ENCODE measurements around the gene SHISA9. TPM values are rescaled to one million over a fixed set of nuclear protein-coding genes. Genes with fewer than 3 reads are reported as not detected.

SHISA9 gene
- total RNA-seq, 4 donors from 2014 or later: 0.30 to 3.1 (median 0.66) TPM

DNA sequence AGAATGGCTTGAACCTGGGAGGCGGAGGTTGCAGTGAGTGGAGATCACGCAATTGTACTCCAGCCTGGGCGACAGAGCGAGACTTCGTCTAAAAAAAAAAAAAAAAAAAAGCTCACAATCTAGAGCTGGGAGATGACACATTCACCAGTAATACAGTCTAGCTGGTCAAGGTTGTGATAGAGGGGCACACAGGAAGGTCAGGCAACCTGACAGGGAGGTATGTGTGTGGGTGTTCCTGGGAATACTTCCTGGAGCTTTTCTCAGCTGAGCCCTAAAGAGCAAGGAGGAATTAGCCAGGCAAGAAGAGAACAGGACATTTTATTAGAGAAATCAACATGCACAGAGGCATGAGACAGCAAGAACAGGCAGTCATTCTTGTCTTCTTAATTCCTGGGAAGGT lies 216.7 kb downstream of the SHISA9 start:
- intact Hi-C loops (cut with DNase I; ENCODE audit: low total_unique reads): no loop called here
- TF ChIP-seq, protein P1, sequence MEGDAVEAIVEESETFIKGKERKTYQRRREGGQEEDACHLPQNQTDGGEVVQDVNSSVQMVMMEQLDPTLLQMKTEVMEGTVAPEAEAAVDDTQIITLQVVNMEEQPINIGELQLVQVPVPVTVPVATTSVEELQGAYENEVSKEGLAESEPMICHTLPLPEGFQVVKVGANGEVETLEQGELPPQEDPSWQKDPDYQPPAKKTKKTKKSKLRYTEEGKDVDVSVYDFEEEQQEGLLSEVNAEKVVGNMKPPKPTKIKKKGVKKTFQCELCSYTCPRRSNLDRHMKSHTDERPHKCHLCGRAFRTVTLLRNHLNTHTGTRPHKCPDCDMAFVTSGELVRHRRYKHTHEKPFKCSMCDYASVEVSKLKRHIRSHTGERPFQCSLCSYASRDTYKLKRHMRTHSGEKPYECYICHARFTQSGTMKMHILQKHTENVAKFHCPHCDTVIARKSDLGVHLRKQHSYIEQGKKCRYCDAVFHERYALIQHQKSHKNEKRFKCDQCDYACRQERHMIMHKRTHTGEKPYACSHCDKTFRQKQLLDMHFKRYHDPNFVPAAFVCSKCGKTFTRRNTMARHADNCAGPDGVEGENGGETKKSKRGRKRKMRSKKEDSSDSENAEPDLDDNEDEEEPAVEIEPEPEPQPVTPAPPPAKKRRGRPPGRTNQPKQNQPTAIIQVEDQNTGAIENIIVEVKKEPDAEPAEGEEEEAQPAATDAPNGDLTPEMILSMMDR (IDR thresholded peaks at IDR 0.05): no peak
- TF ChIP-seq POLR2A (IDR thresholded peaks at IDR 0.05): no peak
- 89 to 91% methylated on average over 5 of the region's 5 CpGs for WGBS, 2 donors
- no peak overlapping the region for H3K4me3 ChIP-seq (ENCODE audit: low read depth, poor library complexity, severe bottlenecking)
- no peak for DNase-seq (ENCODE audit: low spot score in 2 of 2)

DNA sequence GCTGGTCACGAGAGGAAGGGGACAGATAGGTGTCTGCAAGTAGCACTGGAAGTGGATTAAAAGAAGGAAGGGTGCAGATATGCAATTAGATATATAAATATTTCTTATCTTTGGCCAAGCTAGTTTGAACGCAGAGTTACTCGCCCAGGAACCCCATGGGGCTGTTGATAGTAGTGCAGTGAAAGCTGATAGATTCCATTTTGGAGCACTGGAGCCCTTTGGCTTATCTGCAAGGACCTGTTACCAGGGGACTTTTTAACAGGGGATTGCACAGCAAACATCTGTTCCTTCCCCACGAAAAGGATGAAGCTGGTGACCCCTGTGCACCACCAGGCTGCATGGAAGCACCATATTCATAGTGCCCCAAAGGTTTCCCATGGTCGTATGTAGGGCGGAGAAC lies 218.7 kb downstream of the SHISA9 start:
- peak in 1 of 2 donors; percentile 54 for DNase-seq (ENCODE audit: low spot score in 2 of 2)
- no peak overlapping the region for H3K4me3 ChIP-seq (ENCODE audit: low read depth, poor library complexity, severe bottlenecking)
- WGBS, 2 donors: 54 to 57% methylated on average over 6 of the region's 6 CpGs
- intact Hi-C loops (cut with DNase I; ENCODE audit: low total_unique reads): no loop called here
- TF ChIP-seq, protein P1 (IDR thresholded peaks at IDR 0.05): no peak
- TF ChIP-seq POLR2A (IDR thresholded peaks at IDR 0.05): no peak

DNA sequence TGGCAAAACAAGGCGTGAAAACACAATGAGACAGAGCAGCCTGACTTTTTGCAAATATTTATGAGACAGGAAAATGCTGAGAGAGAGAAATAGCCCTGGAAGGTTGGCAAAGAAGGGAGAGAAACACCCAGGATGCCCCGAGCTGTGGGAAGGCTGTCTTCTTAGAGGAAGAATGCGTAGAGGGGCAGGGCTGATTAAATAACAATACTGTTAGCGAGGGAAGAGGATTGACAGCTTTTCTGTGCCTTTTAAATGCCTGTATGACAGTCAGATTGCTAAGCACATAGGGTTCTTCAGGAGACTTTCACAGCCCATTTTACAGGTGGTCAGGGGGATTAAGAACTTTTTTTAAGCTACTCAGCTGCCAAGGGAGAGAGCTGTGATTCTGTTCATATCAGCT lies 219.2 kb downstream of the SHISA9 start:
- WGBS, 2 donors: 36 to 42% methylated on average over 4 of the region's 4 CpGs
- TF ChIP-seq POLR2A (IDR thresholded peaks at IDR 0.05): no peak
- TF ChIP-seq, protein P1 (IDR thresholded peaks at IDR 0.05): no peak

DNA sequence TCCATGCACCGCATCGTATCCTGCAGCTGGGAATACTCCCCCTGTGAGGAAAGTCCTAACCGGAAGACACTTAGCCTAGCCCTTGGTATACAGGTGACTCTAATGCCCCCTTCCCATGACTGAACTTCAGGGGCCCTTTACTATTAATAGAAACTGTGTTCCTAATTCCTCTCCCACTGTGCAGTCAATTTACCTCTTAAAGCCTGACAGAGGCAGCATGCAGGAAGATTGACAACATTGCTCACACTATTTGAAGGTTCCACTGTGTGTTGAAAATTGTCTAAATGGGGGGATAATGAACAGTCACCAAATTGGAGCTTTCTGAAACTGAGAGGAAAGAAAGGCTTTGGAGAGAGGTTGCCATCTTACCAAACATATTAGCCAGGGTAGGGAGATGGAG lies 222.6 kb downstream of the SHISA9 start:
- H3K4me3 ChIP-seq (ENCODE audit: low read depth, poor library complexity, severe bottlenecking): no peak overlapping the region
- DNase-seq (ENCODE audit: low spot score in 2 of 2): no peak
- intact Hi-C loops (cut with DNase I; ENCODE audit: low total_unique reads): no loop called here
- WGBS, 2 donors: 88 to 95% methylated on average over 3 of the region's 3 CpGs
- TF ChIP-seq, protein P1 (IDR thresholded peaks at IDR 0.05): no peak

More for the DNA sequence above, 219.2 kb downstream of the SHISA9 start:
- intact Hi-C loops (cut with DNase I; ENCODE audit: low total_unique reads): no loop called here
- no peak for DNase-seq (ENCODE audit: low spot score in 2 of 2)
- H3K4me3 ChIP-seq (ENCODE audit: low read depth, poor library complexity, severe bottlenecking): no peak overlapping the region

DNA sequence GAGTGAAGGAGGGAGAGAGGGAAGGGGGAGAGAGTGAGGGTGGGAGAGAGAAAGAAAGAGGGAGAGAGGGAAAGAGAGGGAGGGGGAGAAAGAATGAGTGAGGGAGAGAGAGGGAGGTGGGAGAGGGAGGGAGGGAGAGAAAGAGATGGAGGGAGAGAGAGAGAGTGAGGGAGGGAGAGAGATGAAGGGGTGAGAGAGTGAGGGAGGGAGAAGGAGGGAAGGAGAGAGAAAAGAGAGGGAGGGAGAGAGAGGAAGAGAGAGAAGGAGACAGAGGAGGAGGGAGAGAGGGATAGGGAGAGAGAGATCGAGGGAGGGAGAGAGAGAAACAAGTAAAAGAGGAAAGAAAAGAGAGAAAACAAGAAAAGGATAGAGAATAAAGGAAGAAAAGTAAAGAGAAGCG lies 225.7 kb downstream of the SHISA9 start:
- 65 to 72% methylated on average over 2 of the region's 2 CpGs for WGBS, 2 donors

DNA sequence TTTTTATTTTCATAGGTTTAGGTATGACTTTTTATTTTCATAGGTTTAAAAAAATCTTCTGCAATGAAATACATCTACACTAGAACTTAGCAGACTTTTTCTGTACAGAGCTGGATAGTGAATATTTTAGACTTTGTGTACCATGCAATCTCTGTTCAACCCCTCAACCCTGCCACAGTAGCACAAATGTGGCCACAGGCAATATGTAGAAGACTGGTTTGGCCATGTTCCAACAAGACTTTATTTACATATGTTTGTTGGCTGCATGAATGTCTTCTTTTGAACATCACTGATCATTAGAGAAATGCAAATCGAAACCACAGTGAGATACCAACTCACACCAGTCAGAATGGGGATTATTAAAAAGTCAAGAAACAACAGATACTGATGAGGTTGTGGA lies 229.2 kb downstream of the SHISA9 start:
- DNase-seq (ENCODE audit: low spot score in 2 of 2): no peak

More for the DNA sequence above, 225.7 kb downstream of the SHISA9 start:
- intact Hi-C loops (cut with DNase I; ENCODE audit: low total_unique reads): no loop called here
- TF ChIP-seq POLR2A (IDR thresholded peaks at IDR 0.05): no peak
- TF ChIP-seq, protein P1 (IDR thresholded peaks at IDR 0.05): no peak
- no peak for DNase-seq (ENCODE audit: low spot score in 2 of 2)
- no peak overlapping the region for H3K4me3 ChIP-seq (ENCODE audit: low read depth, poor library complexity, severe bottlenecking)

More for the DNA sequence above, 229.2 kb downstream of the SHISA9 start:
- TF ChIP-seq POLR2A (IDR thresholded peaks at IDR 0.05): no peak
- TF ChIP-seq, protein P1 (IDR thresholded peaks at IDR 0.05): no peak
- no peak overlapping the region for H3K4me3 ChIP-seq (ENCODE audit: low read depth, poor library complexity, severe bottlenecking)
- intact Hi-C loops (cut with DNase I; ENCODE audit: low total_unique reads): no loop called here
- WGBS, 2 donors: 59 to 62% methylated on average over 1 of the region's 1 CpG
